ENCODE data around the gene SMIM5. TPM values are rescaled to one million over a fixed set of nuclear protein-coding genes. Genes with fewer than 3 reads are reported as not detected.

SMIM5 gene
- total and polyA plus RNA-seq, 2 of the 13 experiments (the other 11 are each of a cell fraction or from before 2014, with no cell fraction given): not detected

DNA sequence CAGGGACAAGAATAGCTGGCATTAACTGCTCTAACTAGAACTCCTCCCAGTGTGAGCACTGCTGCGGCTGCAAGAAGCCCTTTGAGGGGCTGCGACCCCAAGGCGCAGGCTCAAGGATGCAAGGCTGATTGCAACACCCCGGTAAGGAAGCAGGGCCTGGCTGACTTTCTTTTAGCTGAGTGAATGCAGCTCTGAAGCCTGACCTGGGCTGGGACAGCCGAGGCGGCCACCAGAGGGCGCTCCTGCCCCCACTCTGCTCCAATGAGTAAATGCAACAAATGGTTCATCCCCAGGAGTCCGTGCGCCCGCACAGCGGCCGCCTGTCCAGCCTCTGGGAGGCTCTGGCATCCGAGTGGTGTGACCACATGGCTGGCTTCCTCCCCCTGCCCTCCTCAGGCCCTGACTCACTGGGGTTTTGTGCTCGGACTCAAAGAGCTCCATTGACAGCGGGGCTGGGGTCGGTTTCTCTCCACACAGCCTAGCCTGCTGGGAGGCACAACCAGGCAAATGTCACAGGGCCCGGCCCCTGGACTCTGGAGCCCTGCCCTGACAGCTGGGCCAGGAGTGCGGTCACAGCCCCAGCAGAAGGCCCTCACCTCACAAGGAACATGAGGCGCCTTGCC, at the start of gene SMIM5 (continued):
- TF ChIP-seq ZNF788 (CRISPR knock-in tag; IDR thresholded peaks at IDR 0.05; ENCODE audit: borderline replicate concordance) (0 out of 2 replicates have a peak, but pooled peaks have one; percentile 66), IKZF4 (CRISPR knock-in tag; IDR thresholded peaks at IDR 0.05; ENCODE audit: borderline replicate concordance, low read depth, not compliant biosample characterization) (no peak), MAFG (CRISPR knock-in tag; IDR thresholded peaks at IDR 0.05) (no peak), SOX5 (CRISPR knock-in tag; IDR thresholded peaks at IDR 0.05; ENCODE audit: borderline replicate concordance) (0 out of 2 replicates have a peak, but pooled peaks have one; percentile 14), HOXA3 (CRISPR knock-in tag; IDR thresholded peaks at IDR 0.05) (peak; percentile 33; the same call in 1 of the 2 replicates), ZNF615 (CRISPR knock-in tag; IDR thresholded peaks at IDR 0.05; ENCODE audit: borderline replicate concordance) (no peak), IRX3 (CRISPR knock-in tag; IDR thresholded peaks at IDR 0.05; ENCODE audit: borderline replicate concordance, low read depth) (no peak), EHMT2 (IDR thresholded peaks at IDR 0.05; ENCODE audit: borderline replicate concordance, low read depth, low read length) (no peak), GZF1 (CRISPR knock-in tag; IDR thresholded peaks at IDR 0.05) (no peak), ZBTB20 (CRISPR knock-in tag; IDR thresholded peaks at IDR 0.05; ENCODE audit: borderline replicate concordance, low read depth) (no peak), ZFP36 (IDR thresholded peaks at IDR 0.05; ENCODE audit: borderline replicate concordance, low read depth, low read length, partially characterized antibody) (no peak), NR2F6 (IDR thresholded peaks at IDR 0.05) (no peak), NR2F6 (CRISPR knock-in tag; IDR thresholded peaks at IDR 0.05) (no peak), RNF2 (conservative IDR thresholded peaks at IDR 0.05; ENCODE audit: low read depth) (no peak), ZNF607 (CRISPR knock-in tag; IDR thresholded peaks at IDR 0.05; ENCODE audit: borderline replicate concordance) (peak; percentile 83), NCOA2 (CRISPR knock-in tag; IDR thresholded peaks at IDR 0.05) (no peak), ZNF777 (CRISPR knock-in tag; IDR thresholded peaks at IDR 0.05) (no peak), MIER2 (CRISPR knock-in tag; IDR thresholded peaks at IDR 0.05) (no peak), ZKSCAN1 (IDR thresholded peaks at IDR 0.05; ENCODE audit: low read length) (no peak), SIX4 (CRISPR knock-in tag; IDR thresholded peaks at IDR 0.05) (peak; percentile 54; the same call in 1 of the 2 replicates), NPAS2 (CRISPR knock-in tag; IDR thresholded peaks at IDR 0.05; ENCODE audit: borderline replicate concordance) (no peak), KLF15 (CRISPR knock-in tag; IDR thresholded peaks at IDR 0.05; ENCODE audit: borderline replicate concordance) (no peak), CREM (IDR thresholded peaks at IDR 0.05) (no peak), CREM (CRISPR knock-in tag; IDR thresholded peaks at IDR 0.05) (no peak), POLR2G (IDR thresholded peaks at IDR 0.05; ENCODE audit: low read depth, low read length) (0 out of 2 replicates have a peak, but pooled peaks have one; percentile 6), MBD4 (IDR thresholded peaks at IDR 0.05; ENCODE audit: borderline replicate concordance, low read length) (no peak), ARNT (IDR thresholded peaks at IDR 0.05) (no peak), ZNF20 (CRISPR knock-in tag; IDR thresholded peaks at IDR 0.05) (no peak), BRD4 (CRISPR knock-in tag; IDR thresholded peaks at IDR 0.05) (no peak), ZNF614 (CRISPR knock-in tag; IDR thresholded peaks at IDR 0.05; ENCODE audit: borderline replicate concordance) (peak; percentile 56; the same call in 1 of the 2 replicates)
- TF ChIP-seq, protein P1, sequence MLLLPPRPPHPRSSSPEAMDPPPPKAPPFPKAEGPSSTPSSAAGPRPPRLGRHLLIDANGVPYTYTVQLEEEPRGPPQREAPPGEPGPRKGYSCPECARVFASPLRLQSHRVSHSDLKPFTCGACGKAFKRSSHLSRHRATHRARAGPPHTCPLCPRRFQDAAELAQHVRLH (CRISPR knock-in tag; IDR thresholded peaks at IDR 0.05; ENCODE audit: borderline replicate concordance, low read depth): peak; percentile 20; the same call in 1 of the 2 replicates
- TF ChIP-seq, protein P2, sequence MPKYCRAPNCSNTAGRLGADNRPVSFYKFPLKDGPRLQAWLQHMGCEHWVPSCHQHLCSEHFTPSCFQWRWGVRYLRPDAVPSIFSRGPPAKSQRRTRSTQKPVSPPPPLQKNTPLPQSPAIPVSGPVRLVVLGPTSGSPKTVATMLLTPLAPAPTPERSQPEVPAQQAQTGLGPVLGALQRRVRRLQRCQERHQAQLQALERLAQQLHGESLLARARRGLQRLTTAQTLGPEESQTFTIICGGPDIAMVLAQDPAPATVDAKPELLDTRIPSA (CRISPR knock-in tag; IDR thresholded peaks at IDR 0.05; ENCODE audit: borderline replicate concordance): peak; percentile 77; the same call in 1 of the 2 replicates
- TF ChIP-seq, protein P3, sequence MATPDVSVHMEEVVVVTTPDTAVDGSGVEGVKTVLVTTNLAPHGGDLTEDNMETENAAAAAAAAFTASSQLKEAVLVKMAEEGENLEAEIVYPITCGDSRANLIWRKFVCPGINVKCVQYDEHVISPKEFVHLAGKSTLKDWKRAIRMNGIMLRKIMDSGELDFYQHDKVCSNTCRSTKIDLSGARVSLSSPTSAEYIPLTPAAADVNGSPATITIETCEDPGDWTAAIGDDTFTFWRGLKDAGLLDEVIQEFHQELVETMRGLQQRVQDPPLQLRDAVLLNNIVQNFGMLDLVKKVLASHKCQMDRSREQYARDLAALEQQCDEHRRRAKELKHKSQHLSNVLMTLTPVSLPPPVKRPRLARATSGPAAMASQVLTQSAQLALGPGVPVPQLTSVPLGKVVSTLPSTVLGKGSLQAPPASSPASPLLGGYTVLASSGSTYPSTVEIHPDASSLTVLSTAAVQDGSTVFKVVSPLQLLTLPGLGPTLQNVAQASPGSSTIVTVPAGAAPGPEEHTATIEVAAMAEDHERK (CRISPR knock-in tag; IDR thresholded peaks at IDR 0.05; ENCODE audit: low read depth): no peak

Measured in HepG2 (cell line).